GM03348 (cell line): ENCODE results near the gene SHANK1.
A peak's percentile ranks its signal among the peaks of the same experiment; 100 is the strongest.

Experiments used
- DNase-seq: peaks from one replicate; pipeline ENCODE4 v3.0.0; 2012; ENCODE audit warnings: low spot score

The SHANK1 gene

DNA sequence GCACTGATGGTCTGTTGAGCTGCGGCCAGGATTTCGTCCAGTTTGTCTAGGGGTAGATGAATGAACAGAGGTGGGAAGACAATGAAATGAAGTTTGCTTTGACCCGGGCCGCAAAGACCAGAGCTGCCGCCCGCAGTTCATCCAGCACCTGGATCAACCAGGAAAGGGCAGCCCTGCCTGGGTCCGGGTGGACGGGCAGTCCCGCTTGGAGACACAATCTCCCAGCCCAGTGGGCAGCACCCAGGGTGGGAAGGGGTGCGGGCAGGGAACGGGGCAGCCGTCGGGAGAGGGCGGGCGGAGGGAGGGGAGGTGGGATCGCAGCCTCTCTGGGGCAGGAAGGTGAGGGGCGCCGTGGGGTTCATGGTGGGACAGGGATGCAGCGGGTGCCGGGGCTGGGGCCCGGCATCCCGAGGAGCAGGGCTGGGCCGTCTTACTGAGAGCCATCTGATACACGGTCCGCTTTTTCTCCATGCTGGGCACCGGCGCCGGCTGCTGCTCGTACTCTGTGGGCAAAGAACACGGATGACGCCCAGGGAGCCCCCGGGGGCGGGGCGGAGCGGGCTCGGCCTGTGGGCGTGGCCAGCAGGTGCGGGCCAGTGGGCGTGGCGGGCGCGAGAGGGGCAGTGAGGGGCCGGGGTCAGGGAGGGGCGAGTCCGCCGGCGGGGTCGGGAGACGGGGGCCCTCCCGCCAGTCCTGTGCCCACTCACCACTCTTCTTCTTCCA is 33.1 kb downstream of the SHANK1 start:
- no peak for DNase-seq

GRCh38 chr19:50679177-50680125 is 40.2 kb downstream of the SHANK1 start:
- peak; percentile 97 for DNase-seq

GRCh38 chr19:50678323-50678722 is 41.3 kb downstream of the SHANK1 start:
- DNase-seq: no peak

DNA sequence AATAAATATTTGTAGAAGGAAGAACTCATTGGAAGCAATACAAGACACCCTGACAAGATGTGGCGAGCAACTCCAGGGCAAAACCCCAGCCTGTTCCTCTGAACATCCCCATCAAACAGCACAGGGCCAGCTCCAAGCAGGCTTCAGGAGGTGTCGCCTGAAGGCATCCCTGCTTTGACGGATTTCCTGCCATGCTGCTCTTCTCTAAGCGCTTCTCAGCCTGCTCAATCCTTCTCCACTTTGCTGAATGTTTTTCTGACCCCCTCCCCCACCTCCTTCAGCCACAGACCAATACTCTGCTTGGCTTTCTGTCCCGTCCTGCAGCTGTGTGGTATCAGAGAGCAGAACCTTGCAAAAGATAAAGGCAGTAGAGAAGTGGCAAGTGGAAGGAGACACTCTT is 42.0 kb downstream of the SHANK1 start:
- DNase-seq: no peak

- DNase-seq: no peak
Measured at GRCh38 chr19:50676625-50677197, 42.9 kb downstream of the SHANK1 start.

GRCh38 chr19:50673118-50673517 is 46.5 kb downstream of the SHANK1 start:
- no peak for DNase-seq

GRCh38 chr19:50670102-50670380 is 49.6 kb downstream of the SHANK1 start:
- no peak for DNase-seq

- peak; percentile 79 for DNase-seq
Measured at GRCh38 chr19:50669302-50670101, 50.1 kb downstream of the SHANK1 start.

DNA sequence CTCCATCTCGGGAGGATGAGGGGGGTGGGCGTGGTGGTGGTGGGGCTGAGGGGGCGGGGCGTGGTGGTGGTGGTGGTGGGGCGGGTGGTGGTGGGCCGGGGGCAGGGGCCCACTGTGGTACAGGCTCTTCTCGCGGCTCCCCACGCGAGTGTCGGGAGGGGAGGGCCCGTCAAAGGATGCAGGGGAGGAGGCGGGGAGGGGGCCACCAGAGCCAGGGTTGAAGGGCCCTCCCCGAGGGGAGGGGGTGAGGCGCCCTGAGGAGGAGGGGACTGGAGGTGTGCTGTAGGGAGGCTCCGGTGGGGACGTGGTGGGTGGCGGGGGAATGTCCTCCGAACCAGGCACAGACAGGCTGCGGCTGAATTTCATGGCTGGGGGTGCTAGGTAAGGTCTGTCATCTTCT is 50.7 kb downstream of the SHANK1 start:
- DNase-seq: no peak

GRCh38 chr19:50668416-50668815 is 51.2 kb downstream of the SHANK1 start:
- DNase-seq: no peak

- DNase-seq: no peak
Measured at GRCh38 chr19:50667759-50668231, 51.8 kb downstream of the SHANK1 start.

GRCh38 chr19:50667177-50667758 is 52.3 kb downstream of the SHANK1 start:
- DNase-seq: no peak

DNA sequence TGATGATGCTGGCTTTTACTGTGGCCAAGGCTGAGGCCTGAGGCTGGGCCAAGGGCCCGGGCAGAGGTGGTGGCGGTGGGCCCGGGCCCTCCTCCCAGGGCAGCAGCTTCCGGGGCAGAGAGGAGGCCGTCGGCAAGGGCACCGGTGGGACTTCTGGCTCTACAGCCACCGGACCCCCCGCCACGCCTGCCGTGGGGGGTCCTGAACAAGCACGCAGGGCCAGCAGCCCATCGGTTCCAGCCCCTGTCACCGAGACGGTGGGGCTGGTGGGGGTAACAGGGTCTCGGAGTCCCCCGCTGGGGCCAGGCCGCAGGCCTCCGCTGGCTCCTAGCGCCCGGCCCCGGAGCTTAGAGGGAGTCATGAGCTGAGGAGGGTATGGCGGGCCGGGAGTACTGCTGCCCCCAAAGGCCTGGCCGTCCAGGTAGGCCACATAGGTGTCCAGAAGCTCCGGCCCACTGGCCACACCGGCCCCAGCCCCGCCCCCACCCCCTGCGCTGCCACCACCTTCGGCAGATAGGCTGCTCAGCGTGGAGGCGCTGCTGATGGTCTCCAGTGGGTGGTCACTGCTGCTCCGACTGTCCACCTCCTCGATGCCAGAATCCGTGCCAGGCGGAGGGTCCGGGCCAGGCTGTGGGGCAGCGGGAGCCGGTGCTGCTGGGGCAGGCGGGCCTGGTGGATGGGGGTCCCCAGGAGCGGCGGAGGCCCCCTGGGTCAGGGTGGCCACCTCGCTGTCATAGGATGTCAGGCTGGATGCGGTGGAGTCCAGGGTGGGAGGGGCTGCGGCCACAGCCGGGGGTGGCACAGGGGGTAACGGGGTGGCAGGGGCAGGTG is 53.0 kb downstream of the SHANK1 start:
- DNase-seq: no peak

GRCh38 chr19:50664204-50664603 is 55.4 kb downstream of the SHANK1 start:
- DNase-seq: no peak

- no peak for DNase-seq
Measured at GRCh38 chr19:50663482-50663790, 56.2 kb downstream of the SHANK1 start.

- no peak for DNase-seq
Measured at GRCh38 chr19:50662651-50663481, 56.7 kb downstream of the SHANK1 start.

DNA sequence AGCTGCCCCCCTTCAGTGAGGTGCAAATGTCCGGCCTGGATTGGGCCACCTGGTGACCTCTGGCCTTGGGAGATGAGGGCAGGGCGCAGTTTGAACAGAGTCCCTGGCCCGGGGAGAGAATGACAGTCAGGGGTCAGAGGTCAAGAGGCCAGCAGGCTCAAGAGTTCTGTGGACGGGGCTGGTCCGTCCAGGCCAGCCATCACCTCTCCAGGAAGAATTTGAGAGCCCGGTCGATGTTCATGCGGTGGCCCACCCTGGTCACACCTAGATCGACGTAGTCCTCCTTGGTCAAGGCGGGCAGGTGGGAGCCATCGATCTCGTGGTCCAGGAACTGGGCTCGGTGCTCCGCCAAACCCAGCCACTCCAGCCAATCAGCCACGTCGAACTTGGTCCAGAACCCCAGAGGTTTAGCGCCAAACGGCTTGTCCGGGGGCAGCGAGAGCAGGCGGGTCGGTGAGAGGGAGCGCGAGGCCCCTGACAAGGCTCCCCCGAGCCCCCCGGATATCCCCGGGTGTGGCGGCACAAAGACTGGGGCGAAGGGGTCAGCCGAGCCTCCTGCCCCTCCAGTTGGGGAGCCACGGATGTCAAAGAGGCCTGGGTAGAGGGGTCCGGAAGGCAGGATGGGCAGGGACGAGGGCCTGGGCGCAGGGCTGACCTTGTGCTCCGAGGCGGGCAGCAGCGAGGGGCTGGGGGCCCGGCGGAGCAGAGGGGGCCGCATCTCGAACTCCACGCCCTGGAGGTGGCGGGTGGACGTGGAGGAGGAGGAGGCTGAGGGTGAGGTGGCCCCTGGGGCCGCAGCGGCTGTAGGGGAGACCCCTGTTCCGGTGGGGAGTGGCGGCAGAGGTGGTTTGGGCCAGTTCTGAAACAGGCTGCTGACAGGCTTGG is 57.6 kb downstream of the SHANK1 start:
- no peak for DNase-seq

DNA sequence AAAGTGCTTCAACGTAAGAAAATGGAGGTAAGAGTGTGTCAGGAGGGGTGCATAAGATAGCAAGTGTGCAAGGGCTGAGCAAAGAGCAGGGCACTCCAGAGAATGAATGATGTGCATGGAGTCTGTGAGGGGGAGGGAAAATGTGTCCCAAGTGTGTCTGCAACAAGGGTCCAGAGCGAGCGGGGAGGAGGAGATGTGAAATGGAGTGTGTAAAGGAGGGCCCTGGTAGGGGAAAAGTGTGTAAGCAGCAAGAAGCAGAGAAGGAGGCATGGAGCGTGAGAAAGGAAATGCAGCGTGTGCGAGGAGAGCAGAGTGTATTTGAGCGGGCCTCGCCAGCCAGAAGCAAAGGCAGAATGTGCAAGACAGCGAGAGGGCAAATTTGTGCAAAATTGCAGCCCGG is 58.6 kb downstream of the SHANK1 start:
- no peak for DNase-seq

- DNase-seq: no peak
Measured at GRCh38 chr19:50660088-50660366, 59.6 kb downstream of the SHANK1 start.
